ENCODE measurements around the gene KCNAB1.

Gene KCNAB1

DNA sequence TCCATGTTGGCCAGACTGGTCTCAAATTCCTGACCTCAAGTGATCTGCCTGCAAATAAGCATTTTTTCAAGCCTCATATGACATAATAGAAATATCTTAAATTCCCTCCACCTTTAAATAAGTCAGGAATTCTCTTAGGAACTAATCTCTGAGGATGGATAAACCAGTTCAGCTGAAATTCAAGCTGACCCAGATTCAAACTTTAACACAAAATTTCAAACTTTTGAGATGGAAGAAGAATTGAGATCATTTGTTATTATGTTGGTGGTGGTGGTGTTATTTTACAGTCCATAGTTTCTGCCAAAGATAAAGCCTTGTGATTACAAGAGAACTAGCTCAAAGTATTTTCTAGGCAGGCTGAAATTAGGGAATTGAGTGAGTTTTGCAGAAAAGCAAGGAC lies 349.1 kb downstream of the KCNAB1 start:
- Histone ChIP-seq H3K27ac (ENCODE audit: low read depth, low read length) (no peak overlapping the region), H3K4me3 (ENCODE audit: low read depth in 1 of 5, low read length in 5 of 5) (no peak overlapping the region), H3K4me1 (ENCODE audit: control insufficient read depth in 5 of 5, insufficient read depth in 5 of 5, low read length in 5 of 5) (peaks cover 0 to 5% (median 0%) of the 10 kb centered on the region in 5 donors), H3K27me3 (ENCODE audit: control insufficient read depth in 5 of 5, insufficient read depth in 4 of 5, low read length in 5 of 5) (no peaks in the 10 kb centered on the region), H3K36me3 (ENCODE audit: control insufficient read depth in 5 of 5, insufficient read depth in 5 of 5, low read length in 5 of 5) (no peaks in the 10 kb centered on the region), H3K9me3 (ENCODE audit: control insufficient read depth in 5 of 5, low read length in 5 of 5) (no peaks in the 10 kb centered on the region), H3K9ac (ENCODE audit: low read length in 5 of 5) (no peak overlapping the region)

DNA sequence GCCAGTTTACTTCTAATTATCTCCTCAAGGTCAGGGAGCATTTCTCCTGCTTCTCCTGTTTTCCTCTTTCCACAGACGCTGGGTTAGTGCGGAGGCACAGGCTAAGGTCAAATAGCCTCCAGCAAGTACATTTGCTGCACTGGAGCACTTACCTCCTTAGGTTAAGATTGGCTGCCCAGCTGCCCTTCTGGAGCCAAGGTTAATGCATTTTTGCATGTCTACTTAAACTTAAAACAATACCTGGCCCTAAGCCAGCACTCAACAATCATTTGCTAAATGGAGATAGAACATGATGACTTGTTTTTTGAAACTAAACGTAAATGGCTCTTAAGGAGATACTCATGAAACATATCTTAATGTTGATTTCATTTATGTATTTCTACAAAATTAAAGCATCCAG lies 351.1 kb downstream of the KCNAB1 start:
- Histone ChIP-seq H3K36me3 (ENCODE audit: control insufficient read depth in 5 of 5, insufficient read depth in 5 of 5, low read length in 5 of 5) (no peaks in the 10 kb centered on the region), H3K9me3 (ENCODE audit: control insufficient read depth in 5 of 5, low read length in 5 of 5) (no peaks in the 10 kb centered on the region), H3K4me1 (ENCODE audit: control insufficient read depth in 5 of 5, insufficient read depth in 5 of 5, low read length in 5 of 5) (peaks cover 0 to 5% (median 0%) of the 10 kb centered on the region in 5 donors), H3K27ac (ENCODE audit: low read depth, low read length) (no peak overlapping the region), H3K9ac (ENCODE audit: low read length in 5 of 5) (no peak overlapping the region), H3K4me3 (ENCODE audit: low read depth in 1 of 5, low read length in 5 of 5) (no peak overlapping the region), H3K27me3 (ENCODE audit: control insufficient read depth in 5 of 5, insufficient read depth in 4 of 5, low read length in 5 of 5) (no peaks in the 10 kb centered on the region)

DNA sequence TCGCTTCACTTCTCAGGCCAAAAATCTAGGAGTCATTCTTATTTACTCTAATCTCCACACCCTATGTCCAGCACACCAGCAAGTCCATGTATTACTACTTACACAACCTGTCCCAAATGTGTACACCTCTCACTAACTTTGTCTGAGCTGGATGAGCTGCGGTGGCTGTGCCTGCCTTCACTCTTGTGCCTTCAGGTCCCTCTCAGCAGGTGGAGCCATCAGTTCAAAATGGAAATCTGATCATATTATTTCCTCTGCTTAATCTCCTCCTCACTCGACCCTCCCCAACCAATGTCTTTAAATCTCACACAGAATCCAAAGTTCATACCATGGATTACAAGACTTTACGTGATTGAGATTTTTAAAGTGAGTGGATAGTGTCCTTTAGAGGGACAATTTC lies 351.8 kb downstream of the KCNAB1 start:
- Histone ChIP-seq H3K9ac (ENCODE audit: low read length in 5 of 5) (no peak overlapping the region), H3K4me3 (ENCODE audit: low read depth in 1 of 5, low read length in 5 of 5) (no peak overlapping the region), H3K27ac (ENCODE audit: low read depth, low read length) (no peak overlapping the region), H3K9me3 (ENCODE audit: control insufficient read depth in 5 of 5, low read length in 5 of 5) (no peaks in the 10 kb centered on the region), H3K36me3 (ENCODE audit: control insufficient read depth in 5 of 5, insufficient read depth in 5 of 5, low read length in 5 of 5) (no peaks in the 10 kb centered on the region), H3K4me1 (ENCODE audit: control insufficient read depth in 5 of 5, insufficient read depth in 5 of 5, low read length in 5 of 5) (peaks cover 0 to 5% (median 0%) of the 10 kb centered on the region in 5 donors), H3K27me3 (ENCODE audit: control insufficient read depth in 5 of 5, insufficient read depth in 4 of 5, low read length in 5 of 5) (no peaks in the 10 kb centered on the region)

DNA sequence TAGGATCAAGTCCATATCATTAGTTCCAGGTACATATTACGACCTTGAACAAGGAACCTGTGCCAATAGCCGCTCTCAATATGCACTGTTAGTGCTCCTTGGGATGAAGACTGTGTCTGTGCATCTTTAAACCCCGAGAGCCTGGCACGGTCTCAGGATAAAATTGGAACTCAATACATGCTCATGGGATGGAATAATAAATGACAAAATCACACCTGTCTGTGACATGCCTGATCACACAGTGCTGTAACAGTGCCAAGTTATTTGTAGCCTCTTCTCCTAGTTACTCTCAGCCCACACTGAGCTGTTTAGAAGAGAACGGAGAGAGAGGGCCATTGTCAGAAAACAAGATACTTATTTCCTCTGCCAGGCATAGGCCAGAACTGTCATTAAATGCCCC lies 352.3 kb downstream of the KCNAB1 start:
- peaks cover 0 to 5% (median 0%) of the 10 kb centered on the region in 5 donors for H3K4me1 ChIP-seq (ENCODE audit: control insufficient read depth in 5 of 5, insufficient read depth in 5 of 5, low read length in 5 of 5)
- no peak overlapping the region for H3K4me3 ChIP-seq (ENCODE audit: low read depth in 1 of 5, low read length in 5 of 5)
- H3K27ac ChIP-seq (ENCODE audit: low read depth, low read length), result no peak overlapping the region
- no peak overlapping the region for H3K9ac ChIP-seq (ENCODE audit: low read length in 5 of 5)
- no peaks in the 10 kb centered on the region for H3K27me3 ChIP-seq (ENCODE audit: control insufficient read depth in 5 of 5, insufficient read depth in 4 of 5, low read length in 5 of 5)
- no peaks in the 10 kb centered on the region for H3K9me3 ChIP-seq (ENCODE audit: control insufficient read depth in 5 of 5, low read length in 5 of 5)
- no peaks in the 10 kb centered on the region for H3K36me3 ChIP-seq (ENCODE audit: control insufficient read depth in 5 of 5, insufficient read depth in 5 of 5, low read length in 5 of 5)

DNA sequence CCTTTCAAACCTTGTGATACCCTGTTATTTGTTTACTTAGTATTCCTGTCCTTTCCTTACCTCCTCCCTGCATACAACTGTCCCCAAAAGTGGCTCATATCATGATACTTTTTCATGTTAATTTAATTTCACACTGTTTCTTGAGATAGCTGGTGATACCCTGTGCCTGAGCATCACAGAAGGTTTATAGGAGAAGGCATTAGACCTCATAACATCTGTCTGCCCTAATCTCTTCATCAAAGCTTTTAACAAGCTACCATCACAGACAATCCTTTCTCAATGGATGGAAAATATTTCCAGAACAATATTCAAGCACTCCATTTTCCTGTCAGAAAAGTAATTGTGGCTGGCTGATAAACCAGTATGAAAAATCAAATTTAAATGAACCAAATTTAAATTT lies 353.0 kb downstream of the KCNAB1 start:
- H3K9me3 ChIP-seq (ENCODE audit: control insufficient read depth in 5 of 5, low read length in 5 of 5), result no peaks in the 10 kb centered on the region
- no peak overlapping the region for H3K9ac ChIP-seq (ENCODE audit: low read length in 5 of 5)
- H3K4me1 ChIP-seq (ENCODE audit: control insufficient read depth in 5 of 5, insufficient read depth in 5 of 5, low read length in 5 of 5), result peaks cover 0 to 5% (median 0%) of the 10 kb centered on the region in 5 donors
- H3K27me3 ChIP-seq (ENCODE audit: control insufficient read depth in 5 of 5, insufficient read depth in 4 of 5, low read length in 5 of 5), result no peaks in the 10 kb centered on the region
- H3K27ac ChIP-seq (ENCODE audit: low read depth, low read length), result no peak overlapping the region
- no peak overlapping the region for H3K4me3 ChIP-seq (ENCODE audit: low read depth in 1 of 5, low read length in 5 of 5)
- no peaks in the 10 kb centered on the region for H3K36me3 ChIP-seq (ENCODE audit: control insufficient read depth in 5 of 5, insufficient read depth in 5 of 5, low read length in 5 of 5)

DNA sequence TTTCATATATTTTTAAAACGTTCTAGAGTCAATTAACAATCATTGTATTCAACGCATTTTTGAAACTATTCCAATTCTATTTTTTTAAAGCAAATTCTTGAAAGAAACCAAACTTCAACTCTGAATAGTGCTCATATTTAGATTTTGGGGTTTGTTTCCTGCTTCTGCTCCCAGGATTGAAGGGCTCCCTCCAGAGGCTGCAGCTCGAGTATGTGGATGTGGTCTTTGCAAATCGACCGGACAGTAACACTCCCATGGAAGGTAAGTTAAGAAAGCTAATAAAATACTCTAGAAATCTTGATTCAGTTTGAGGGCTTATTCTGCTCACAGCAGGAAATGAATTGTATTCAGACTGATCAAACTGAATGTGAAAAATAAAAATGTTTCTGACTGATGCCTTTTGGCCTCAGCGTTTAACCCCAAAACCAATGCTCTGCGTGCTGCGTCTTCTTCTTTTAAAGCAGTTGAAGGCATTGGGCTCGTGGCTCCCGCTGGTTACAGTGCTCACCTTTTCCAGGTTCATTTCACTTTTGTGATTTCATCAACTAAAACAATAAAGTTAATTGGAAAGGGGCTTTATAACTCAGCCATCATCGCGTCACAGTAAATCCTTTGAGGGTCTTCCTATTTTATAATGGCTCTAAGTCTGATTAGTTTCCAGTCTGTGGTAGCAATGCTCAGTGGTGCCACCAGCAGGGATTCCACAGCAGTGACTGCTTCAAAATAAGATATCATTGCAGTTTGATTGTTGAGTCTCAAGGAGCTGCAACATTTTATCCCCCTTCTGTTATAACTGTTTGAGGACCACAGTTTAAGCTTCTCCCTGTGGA lies 354.4 kb downstream of the KCNAB1 start:
- Histone ChIP-seq H3K27me3 (ENCODE audit: control insufficient read depth in 5 of 5, insufficient read depth in 4 of 5, low read length in 5 of 5) (no peaks in the 10 kb centered on the region), H3K36me3 (ENCODE audit: control insufficient read depth in 5 of 5, insufficient read depth in 5 of 5, low read length in 5 of 5) (no peaks in the 10 kb centered on the region), H3K4me1 (ENCODE audit: control insufficient read depth in 5 of 5, insufficient read depth in 5 of 5, low read length in 5 of 5) (peaks cover 0 to 5% (median 0%) of the 10 kb centered on the region in 5 donors), H3K27ac (ENCODE audit: low read depth, low read length) (no peak overlapping the region), H3K9ac (ENCODE audit: low read length in 5 of 5) (no peak overlapping the region), H3K4me3 (ENCODE audit: low read depth in 1 of 5, low read length in 5 of 5) (no peak overlapping the region), H3K9me3 (ENCODE audit: control insufficient read depth in 5 of 5, low read length in 5 of 5) (no peaks in the 10 kb centered on the region)

DNA sequence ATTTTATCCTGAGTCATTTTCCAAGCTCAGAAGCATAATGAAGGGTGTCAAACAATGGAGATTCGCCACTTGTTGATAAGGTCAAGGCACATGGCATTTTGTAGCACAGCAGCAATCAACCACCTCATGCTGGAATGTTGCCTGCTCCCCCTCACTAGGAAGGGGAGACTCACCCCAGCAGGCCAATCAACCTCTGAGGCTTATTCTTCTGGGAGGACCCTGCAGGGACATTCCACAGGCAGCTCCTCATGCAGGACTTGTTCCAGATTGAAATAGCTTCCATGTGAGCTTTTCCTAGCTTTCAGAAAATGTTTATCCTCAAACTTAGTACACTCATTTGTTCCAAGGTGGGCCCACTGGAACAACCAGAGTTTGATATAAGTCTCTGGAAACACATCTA lies 356.9 kb downstream of the KCNAB1 start:
- no peaks in the 10 kb centered on the region for H3K4me1 ChIP-seq (ENCODE audit: control insufficient read depth in 5 of 5, insufficient read depth in 5 of 5, low read length in 5 of 5)
- H3K9ac ChIP-seq (ENCODE audit: low read length in 5 of 5), result no peak overlapping the region
- no peak overlapping the region for H3K4me3 ChIP-seq (ENCODE audit: low read depth in 1 of 5, low read length in 5 of 5)
- no peak overlapping the region for H3K27ac ChIP-seq (ENCODE audit: low read depth, low read length)
- no peaks in the 10 kb centered on the region for H3K36me3 ChIP-seq (ENCODE audit: control insufficient read depth in 5 of 5, insufficient read depth in 5 of 5, low read length in 5 of 5)
- no peaks in the 10 kb centered on the region for H3K9me3 ChIP-seq (ENCODE audit: control insufficient read depth in 5 of 5, low read length in 5 of 5)
- H3K27me3 ChIP-seq (ENCODE audit: control insufficient read depth in 5 of 5, insufficient read depth in 4 of 5, low read length in 5 of 5), result no peaks in the 10 kb centered on the region

DNA sequence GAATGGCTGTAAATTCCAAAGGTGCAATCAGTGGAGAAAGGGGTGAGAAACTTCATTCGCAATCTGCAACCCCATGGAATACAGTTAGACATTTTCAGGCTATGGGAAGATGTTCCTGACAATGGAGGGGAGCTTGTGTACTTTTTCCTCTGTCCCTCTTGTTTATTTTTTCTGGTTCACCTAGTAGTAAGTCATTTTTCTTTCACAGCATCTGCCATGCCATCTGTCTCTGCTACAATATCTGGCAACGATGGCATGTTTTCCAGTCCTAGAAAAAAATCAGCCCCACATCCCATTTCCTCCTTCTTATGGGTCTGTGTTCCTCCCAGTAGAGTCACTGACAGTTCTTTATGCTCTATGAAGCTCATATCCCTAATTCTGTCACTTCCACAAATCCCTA lies 358.5 kb downstream of the KCNAB1 start:
- no peaks in the 10 kb centered on the region for H3K36me3 ChIP-seq (ENCODE audit: control insufficient read depth in 5 of 5, insufficient read depth in 5 of 5, low read length in 5 of 5)
- H3K27ac ChIP-seq (ENCODE audit: low read depth, low read length), result no peak overlapping the region
- H3K9me3 ChIP-seq (ENCODE audit: control insufficient read depth in 5 of 5, low read length in 5 of 5), result no peaks in the 10 kb centered on the region
- no peak overlapping the region for H3K4me3 ChIP-seq (ENCODE audit: low read depth in 1 of 5, low read length in 5 of 5)
- no peaks in the 10 kb centered on the region for H3K27me3 ChIP-seq (ENCODE audit: control insufficient read depth in 5 of 5, insufficient read depth in 4 of 5, low read length in 5 of 5)
- peaks cover 0 to 6% (median 0%) of the 10 kb centered on the region in 5 donors for H3K4me1 ChIP-seq (ENCODE audit: control insufficient read depth in 5 of 5, insufficient read depth in 5 of 5, low read length in 5 of 5)
- H3K9ac ChIP-seq (ENCODE audit: low read length in 5 of 5), result no peak overlapping the region

DNA sequence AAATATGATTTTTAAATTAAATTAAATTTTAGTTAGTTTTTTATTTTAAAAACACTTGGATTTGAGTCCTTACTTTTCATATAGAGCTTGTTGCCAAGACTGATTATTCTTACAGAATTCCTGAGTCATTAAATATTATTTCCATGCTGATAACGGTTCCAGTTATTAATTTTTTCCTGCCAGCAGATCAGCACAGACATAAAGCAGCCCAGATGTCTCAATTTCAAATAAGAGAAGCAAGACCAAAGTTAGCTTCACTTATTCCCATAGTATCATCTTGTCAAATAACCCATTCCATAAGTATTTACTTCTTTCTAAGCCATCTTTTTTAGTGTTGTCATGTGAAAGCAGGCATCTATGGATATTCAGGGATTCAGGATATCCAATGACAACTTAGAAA lies 359.2 kb downstream of the KCNAB1 start:
- Histone ChIP-seq H3K4me1 (ENCODE audit: control insufficient read depth in 5 of 5, insufficient read depth in 5 of 5, low read length in 5 of 5) (peaks cover 0 to 7% (median 0%) of the 10 kb centered on the region in 5 donors), H3K9ac (ENCODE audit: low read length in 5 of 5) (no peak overlapping the region), H3K27me3 (ENCODE audit: control insufficient read depth in 5 of 5, insufficient read depth in 4 of 5, low read length in 5 of 5) (no peaks in the 10 kb centered on the region), H3K4me3 (ENCODE audit: low read depth in 1 of 5, low read length in 5 of 5) (no peak overlapping the region), H3K9me3 (ENCODE audit: control insufficient read depth in 5 of 5, low read length in 5 of 5) (no peaks in the 10 kb centered on the region), H3K36me3 (ENCODE audit: control insufficient read depth in 5 of 5, insufficient read depth in 5 of 5, low read length in 5 of 5) (no peaks in the 10 kb centered on the region), H3K27ac (ENCODE audit: low read depth, low read length) (no peak overlapping the region)

DNA sequence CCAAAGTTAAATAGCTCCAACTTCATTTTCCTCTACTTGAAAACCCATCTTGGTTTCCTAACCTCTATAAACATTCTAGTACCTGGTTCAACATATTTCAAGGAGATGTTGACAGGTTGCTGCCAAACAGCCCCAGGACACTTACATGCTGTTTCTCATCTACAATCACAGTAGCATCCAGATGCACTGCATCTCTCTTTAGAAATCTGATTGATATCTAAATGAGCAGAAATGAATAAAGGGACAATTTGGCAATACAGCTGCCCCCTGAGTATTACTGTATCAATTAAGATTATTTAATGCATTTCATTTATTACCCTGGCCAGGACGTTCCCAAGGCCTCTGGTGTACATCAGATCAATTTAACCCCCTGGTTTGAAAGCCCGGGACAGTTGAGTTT lies 360.6 kb downstream of the KCNAB1 start:
- H3K9me3 ChIP-seq (ENCODE audit: control insufficient read depth in 5 of 5, low read length in 5 of 5), result no peaks in the 10 kb centered on the region
- no peak overlapping the region for H3K9ac ChIP-seq (ENCODE audit: low read length in 5 of 5)
- no peaks in the 10 kb centered on the region for H3K36me3 ChIP-seq (ENCODE audit: control insufficient read depth in 5 of 5, insufficient read depth in 5 of 5, low read length in 5 of 5)
- peaks cover 0 to 7% (median 0%) of the 10 kb centered on the region in 5 donors for H3K4me1 ChIP-seq (ENCODE audit: control insufficient read depth in 5 of 5, insufficient read depth in 5 of 5, low read length in 5 of 5)
- no peaks in the 10 kb centered on the region for H3K27me3 ChIP-seq (ENCODE audit: control insufficient read depth in 5 of 5, insufficient read depth in 4 of 5, low read length in 5 of 5)
- no peak overlapping the region for H3K27ac ChIP-seq (ENCODE audit: low read depth, low read length)
- no peak overlapping the region for H3K4me3 ChIP-seq (ENCODE audit: low read depth in 1 of 5, low read length in 5 of 5)
